HepG2 (cell line): ENCODE measurements around the gene TRMT1. TPM values are rescaled to one million over a fixed set of nuclear protein-coding genes. Genes with fewer than 3 reads are reported as not detected.

ENCODE experiments used
- AGO2 ChIP-seq: fragments of 200-400 bp; formaldehyde crosslinking; optimal IDR thresholded peaks from 2 replicates; pipeline ENCODE3; 2017; ENCODE audit warnings: mild to moderate bottlenecking, low read depth, low read length, moderate library complexity
- AHR ChIP-seq: IDR thresholded peaks from 2 replicates; pipeline ENCODE4 v1.6.1; 2018; ENCODE audit warnings: missing genetic modification reagents, missing compliant biosample characterization
- KDM5A ChIP-seq: fragments of 200-600 bp; sonication (generic); IDR thresholded peaks from 2 replicates; pipeline ENCODE4 v1.7.0; 2018; ENCODE audit warnings: antibody characterized with exemption, mild to moderate bottlenecking, low read length, borderline replicate concordance
- MXD1 ChIP-seq: sonication (generic); formaldehyde crosslinking; IDR thresholded peaks from 2 replicates; pipeline ENCODE4 v1.4.0; 2020; ENCODE audit warnings: mild to moderate bottlenecking, missing genetic modification reagents
- NBN ChIP-seq: fragments of 450-650 bp; conservative IDR thresholded peaks from 2 replicates; pipeline ENCODE4 v1.6.1; 2017
- NFKBIZ ChIP-seq: IDR thresholded peaks from 2 replicates; pipeline ENCODE4 v1.6.1; 2018; ENCODE audit warnings: missing genetic modification reagents, missing compliant biosample characterization
- RARA ChIP-seq: IDR thresholded peaks from 2 replicates; pipeline ENCODE4 v1.6.1; 2016; ENCODE audit warnings: missing genetic modification reagents, missing compliant biosample characterization
- SMARCC2 ChIP-seq: fragments of 450-650 bp; IDR thresholded peaks from 2 replicates; pipeline ENCODE4 v1.6.1; 2017; ENCODE audit warnings: antibody characterized with exemption, mild to moderate bottlenecking
- ZNF501 ChIP-seq: sonication (generic); formaldehyde crosslinking; IDR thresholded peaks from 2 replicates; pipeline ENCODE4 v1.5.1; 2020; ENCODE audit warnings: mild to moderate bottlenecking, moderate library complexity, missing genetic modification reagents
- ZNF503 ChIP-seq: sonication (generic); formaldehyde crosslinking; IDR thresholded peaks from 2 replicates; pipeline ENCODE4 v1.4.0; 2020; ENCODE audit warnings: missing genetic modification reagents
- ZNF609 ChIP-seq: sonication (generic); formaldehyde crosslinking; IDR thresholded peaks from 2 replicates; pipeline ENCODE4 v1.4.0; 2020; ENCODE audit warnings: mild to moderate bottlenecking, missing genetic modification reagents, borderline replicate concordance
- ZNF652 ChIP-seq: IDR thresholded peaks from 2 replicates; pipeline ENCODE4 v1.6.1; 2016; ENCODE audit warnings: low read depth, borderline replicate concordance
- ZNF660 ChIP-seq: sonication (generic); formaldehyde crosslinking; IDR thresholded peaks from 2 replicates; pipeline ENCODE4 v1.5.1; 2020; ENCODE audit warnings: mild to moderate bottlenecking, low read depth, missing genetic modification reagents, borderline replicate concordance
- ZNF75D ChIP-seq: sonication (generic); formaldehyde crosslinking; IDR thresholded peaks from 2 replicates; pipeline ENCODE4 v1.8.1; 2023; ENCODE audit warnings: missing genetic modification reagents, mild to moderate bottlenecking, borderline replicate concordance
- ZSCAN25 ChIP-seq: sonication (generic); formaldehyde crosslinking; IDR thresholded peaks from 2 replicates; pipeline ENCODE4 v1.8.0; 2022; ENCODE audit warnings: mild to moderate bottlenecking, missing genetic modification reagents
- polyA plus RNA-seq, 8 experiments: library from polyadenylated mRNA; depleted of rRNA in 3 of 8; stranded (reverse) in 7 of 8; unstranded in 1 of 8; fragments of >200 nt; fragmentation: Illumina TruSeq in 4 of 8; extraction: Trizol in 4 of 8; gene quantifications; 2 replicates each; pipeline versions ENCODE4 v1.2.1 to v1.2.3, GENCODE V29; 2011 to 2016; ENCODE audit warnings: low read depth in 4 of 8, missing spikeins in 1 of 8, mixed read lengths in 1 of 8; ENCODE audit not compliant: insufficient read depth in 1 of 8
- total RNA-seq, 5 experiments: library from RNA; depleted of rRNA; stranded (reverse); fragments of >200 nt; fragmentation: Illumina TruSeq; extraction: Trizol; gene quantifications; 2 replicates each; pipeline ENCODE4 v1.2.3, GENCODE V29; 2016; ENCODE audit warnings: low read depth in 1 of 5
- TF ChIP-seq, protein P1 (sequence below): sonication (generic); formaldehyde crosslinking; IDR thresholded peaks from 2 replicates; pipeline ENCODE4 v1.4.0; 2020; ENCODE audit warnings: missing genetic modification reagents
- TF ChIP-seq, protein P2 (sequence below): sonication (generic); formaldehyde crosslinking; IDR thresholded peaks from 2 replicates; pipeline ENCODE4 v1.4.0; 2020; ENCODE audit warnings: low read depth, missing genetic modification reagents

Gene TRMT1
- total and polyA plus RNA-seq, 2 of the 13 experiments (the other 11 are each of a cell fraction or from before 2014, with no cell fraction given) = 35.5 to 44.1 TPM

DNA sequence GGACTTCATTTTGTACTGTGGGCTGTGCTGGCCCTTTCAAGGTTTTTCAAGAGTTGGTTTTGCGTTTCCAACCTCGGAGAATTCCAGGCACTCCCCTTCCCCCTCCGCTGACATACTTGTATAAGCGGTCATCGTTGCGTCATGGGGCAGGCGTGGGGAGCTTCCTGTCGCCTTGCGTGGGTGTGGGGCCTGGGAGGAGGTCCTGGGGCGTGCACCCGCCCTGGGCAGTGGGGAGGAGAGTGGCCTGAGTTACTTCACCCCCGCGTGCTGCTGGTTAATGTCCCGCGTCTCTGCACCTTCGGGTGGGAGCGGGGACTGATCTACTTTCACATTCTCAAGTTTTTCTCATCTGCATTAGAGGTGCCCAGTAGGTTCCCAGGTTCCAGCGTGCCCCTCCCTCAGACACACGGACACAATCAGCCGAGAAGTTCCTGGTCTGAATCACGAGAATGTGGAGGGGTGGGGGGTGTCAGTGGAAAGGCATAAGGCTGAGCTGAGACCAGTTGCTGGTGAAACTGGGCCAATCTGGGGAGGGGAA lies 37.8 kb upstream of the TRMT1 start (continued):
- TF ChIP-seq ZNF75D (CRISPR knock-in tag) (no peak), AGO2 (no peak), ZNF609 (no peak), NFKBIZ (CRISPR knock-in tag) (no peak), NBN (no peak), MXD1 (CRISPR knock-in tag) (no peak), RARA (CRISPR knock-in tag) (peak; percentile 53), ZSCAN25 (CRISPR knock-in tag) (no peak), ZNF503 (CRISPR knock-in tag) (no peak), SMARCC2 (no peak), AHR (no peak), KDM5A (peak; percentile 9; the same call in 1 of the 2 replicates), ZNF660 (CRISPR knock-in tag) (no peak), ZNF652 (CRISPR knock-in tag) (no peak), ZNF501 (CRISPR knock-in tag) (peak; percentile 40; the same call in 1 of the 2 replicates)
- TF ChIP-seq, protein P1, sequence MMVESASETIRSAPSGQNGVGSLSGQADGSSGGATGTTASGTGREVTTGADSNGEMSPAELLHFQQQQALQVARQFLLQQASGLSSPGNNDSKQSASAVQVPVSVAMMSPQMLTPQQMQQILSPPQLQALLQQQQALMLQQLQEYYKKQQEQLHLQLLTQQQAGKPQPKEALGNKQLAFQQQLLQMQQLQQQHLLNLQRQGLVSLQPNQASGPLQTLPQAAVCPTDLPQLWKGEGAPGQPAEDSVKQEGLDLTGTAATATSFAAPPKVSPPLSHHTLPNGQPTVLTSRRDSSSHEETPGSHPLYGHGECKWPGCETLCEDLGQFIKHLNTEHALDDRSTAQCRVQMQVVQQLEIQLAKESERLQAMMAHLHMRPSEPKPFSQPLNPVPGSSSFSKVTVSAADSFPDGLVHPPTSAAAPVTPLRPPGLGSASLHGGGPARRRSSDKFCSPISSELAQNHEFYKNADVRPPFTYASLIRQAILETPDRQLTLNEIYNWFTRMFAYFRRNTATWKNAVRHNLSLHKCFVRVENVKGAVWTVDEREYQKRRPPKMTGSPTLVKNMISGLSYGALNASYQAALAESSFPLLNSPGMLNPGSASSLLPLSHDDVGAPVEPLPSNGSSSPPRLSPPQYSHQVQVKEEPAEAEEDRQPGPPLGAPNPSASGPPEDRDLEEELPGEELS = 0 out of 2 replicates have a peak, but pooled peaks have one; percentile 40
- TF ChIP-seq, protein P2, sequence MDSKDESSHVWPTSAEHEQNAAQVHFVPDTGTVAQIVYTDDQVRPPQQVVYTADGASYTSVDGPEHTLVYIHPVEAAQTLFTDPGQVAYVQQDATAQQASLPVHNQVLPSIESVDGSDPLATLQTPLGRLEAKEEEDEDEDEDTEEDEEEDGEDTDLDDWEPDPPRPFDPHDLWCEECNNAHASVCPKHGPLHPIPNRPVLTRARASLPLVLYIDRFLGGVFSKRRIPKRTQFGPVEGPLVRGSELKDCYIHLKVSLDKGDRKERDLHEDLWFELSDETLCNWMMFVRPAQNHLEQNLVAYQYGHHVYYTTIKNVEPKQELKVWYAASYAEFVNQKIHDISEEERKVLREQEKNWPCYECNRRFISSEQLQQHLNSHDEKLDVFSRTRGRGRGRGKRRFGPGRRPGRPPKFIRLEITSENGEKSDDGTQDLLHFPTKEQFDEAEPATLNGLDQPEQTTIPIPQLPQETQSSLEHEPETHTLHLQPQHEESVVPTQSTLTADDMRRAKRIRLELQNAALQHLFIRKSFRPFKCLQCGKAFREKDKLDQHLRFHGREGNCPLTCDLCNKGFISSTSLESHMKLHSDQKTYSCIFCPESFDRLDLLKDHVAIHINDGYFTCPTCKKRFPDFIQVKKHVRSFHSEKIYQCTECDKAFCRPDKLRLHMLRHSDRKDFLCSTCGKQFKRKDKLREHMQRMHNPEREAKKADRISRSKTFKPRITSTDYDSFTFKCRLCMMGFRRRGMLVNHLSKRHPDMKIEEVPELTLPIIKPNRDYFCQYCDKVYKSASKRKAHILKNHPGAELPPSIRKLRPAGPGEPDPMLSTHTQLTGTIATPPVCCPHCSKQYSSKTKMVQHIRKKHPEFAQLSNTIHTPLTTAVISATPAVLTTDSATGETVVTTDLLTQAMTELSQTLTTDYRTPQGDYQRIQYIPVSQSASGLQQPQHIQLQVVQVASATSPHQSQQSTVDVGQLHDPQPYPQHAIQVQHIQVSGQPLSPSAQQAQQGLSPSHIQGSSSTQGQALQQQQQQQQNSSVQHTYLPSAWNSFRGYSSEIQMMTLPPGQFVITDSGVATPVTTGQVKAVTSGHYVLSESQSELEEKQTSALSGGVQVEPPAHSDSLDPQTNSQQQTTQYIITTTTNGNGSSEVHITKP = no peak
